ENCODE results near the gene CENPF. TPM values are rescaled to one million over a fixed set of nuclear protein-coding genes. Genes with fewer than 3 reads are reported as not detected.
A peak's percentile ranks its signal among the peaks of the same experiment; 100 is the strongest.

CENPF gene
- total and polyA plus RNA-seq, 2 of the 13 experiments (the other 11 are each of a cell fraction or from before 2014, with no cell fraction given): 14.7 to 84.9 TPM

DNA sequence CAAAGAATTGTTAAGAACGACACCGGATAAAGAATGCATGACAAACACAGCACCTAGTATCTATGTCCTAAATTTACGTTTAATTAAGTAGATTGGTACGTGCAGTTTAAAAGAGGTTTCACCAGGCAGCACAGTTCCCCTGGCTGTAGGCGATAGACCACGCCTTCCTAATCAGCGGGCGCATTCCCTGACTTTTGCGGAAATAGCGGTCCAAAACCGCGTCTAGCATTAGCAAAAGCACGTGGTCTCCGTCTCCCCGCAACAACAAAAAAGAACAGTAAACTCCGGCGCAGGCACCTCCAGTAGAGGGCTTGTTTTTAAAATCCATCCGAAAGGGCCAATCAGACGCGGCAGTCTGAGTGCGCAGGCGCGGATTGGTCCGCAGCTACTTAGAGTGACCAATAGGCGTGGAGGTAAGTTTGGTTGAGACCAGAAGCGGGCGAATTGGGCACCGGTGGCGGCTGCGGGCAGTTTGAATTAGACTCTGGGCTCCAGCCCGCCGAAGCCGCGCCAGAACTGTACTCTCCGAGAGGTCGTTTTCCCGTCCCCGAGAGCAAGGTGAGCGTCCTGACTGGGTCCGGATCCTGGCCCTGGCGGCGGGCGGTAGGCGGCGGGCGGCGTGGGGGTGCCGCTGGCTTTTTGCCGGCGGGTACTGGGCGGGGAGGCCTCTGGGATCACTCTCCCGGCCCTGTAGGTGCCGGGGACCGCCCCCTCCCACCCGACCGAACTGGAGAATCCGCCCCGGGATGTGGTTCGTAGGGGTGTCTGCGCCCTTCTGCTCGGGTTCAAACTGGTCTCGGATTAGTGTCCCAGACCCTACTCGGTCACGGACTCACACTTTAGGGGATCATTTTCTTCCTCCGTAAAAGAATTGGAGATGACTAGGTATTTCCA lies at the start of gene CENPF (continued):
- TF ChIP-seq ZNF263 (CRISPR knock-in tag; IDR thresholded peaks at IDR 0.05) (peak; percentile 59; the same call in 1 of the 2 replicates), FOXA1 (IDR thresholded peaks at IDR 0.05) (no peak), FOXA1 (CRISPR knock-in tag; IDR thresholded peaks at IDR 0.05) (no peak), NFYB (CRISPR knock-in tag; IDR thresholded peaks at IDR 0.05) (peak; percentile 99), ZIK1 (CRISPR knock-in tag; IDR thresholded peaks at IDR 0.05; ENCODE audit: borderline replicate concordance, low read depth) (no peak), ZNF484 (CRISPR knock-in tag; IDR thresholded peaks at IDR 0.05; ENCODE audit: borderline replicate concordance, low read depth) (no peak), HOXA5 (CRISPR knock-in tag; IDR thresholded peaks at IDR 0.05) (peak; percentile 67; the same call in 1 of the 2 replicates), ZNF598 (CRISPR knock-in tag; IDR thresholded peaks at IDR 0.05; ENCODE audit: borderline replicate concordance) (no peak), ZNF33A (CRISPR knock-in tag; IDR thresholded peaks at IDR 0.05; ENCODE audit: borderline replicate concordance) (no peak; the same call in 1 of the 2 replicates), ZNF570 (CRISPR knock-in tag; IDR thresholded peaks at IDR 0.05; ENCODE audit: borderline replicate concordance) (no peak), CEBPG (CRISPR knock-in tag; IDR thresholded peaks at IDR 0.05) (no peak), ZNF747 (CRISPR knock-in tag; IDR thresholded peaks at IDR 0.05; ENCODE audit: borderline replicate concordance) (peak; percentile 54), TFAP4 (IDR thresholded peaks at IDR 0.05; ENCODE audit: borderline replicate concordance, low read depth) (peak; percentile 15; the same call in 1 of the 2 replicates), MAX (IDR thresholded peaks at IDR 0.05) (peak; percentile 98), ZNF577 (CRISPR knock-in tag; IDR thresholded peaks at IDR 0.05; ENCODE audit: borderline replicate concordance, low read depth) (no peak), MXD3 (CRISPR knock-in tag; IDR thresholded peaks at IDR 0.05) (peak; percentile 66)
- TF ChIP-seq, protein P1, sequence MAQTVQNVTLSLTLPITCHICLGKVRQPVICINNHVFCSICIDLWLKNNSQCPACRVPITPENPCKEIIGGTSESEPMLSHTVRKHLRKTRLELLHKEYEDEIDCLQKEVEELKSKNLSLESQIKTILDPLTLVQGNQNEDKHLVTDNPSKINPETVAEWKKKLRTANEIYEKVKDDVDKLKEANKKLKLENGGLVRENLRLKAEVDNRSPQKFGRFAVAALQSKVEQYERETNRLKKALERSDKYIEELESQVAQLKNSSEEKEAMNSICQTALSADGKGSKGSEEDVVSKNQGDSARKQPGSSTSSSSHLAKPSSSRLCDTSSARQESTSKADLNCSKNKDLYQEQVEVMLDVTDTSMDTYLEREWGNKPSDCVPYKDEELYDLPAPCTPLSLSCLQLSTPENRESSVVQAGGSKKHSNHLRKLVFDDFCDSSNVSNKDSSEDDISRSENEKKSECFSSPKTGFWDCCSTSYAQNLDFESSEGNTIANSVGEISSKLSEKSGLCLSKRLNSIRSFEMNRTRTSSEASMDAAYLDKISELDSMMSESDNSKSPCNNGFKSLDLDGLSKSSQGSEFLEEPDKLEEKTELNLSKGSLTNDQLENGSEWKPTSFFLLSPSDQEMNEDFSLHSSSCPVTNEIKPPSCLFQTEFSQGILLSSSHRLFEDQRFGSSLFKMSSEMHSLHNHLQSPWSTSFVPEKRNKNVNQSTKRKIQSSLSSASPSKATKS (CRISPR knock-in tag; IDR thresholded peaks at IDR 0.05): no peak
- TF ChIP-seq, protein P2, sequence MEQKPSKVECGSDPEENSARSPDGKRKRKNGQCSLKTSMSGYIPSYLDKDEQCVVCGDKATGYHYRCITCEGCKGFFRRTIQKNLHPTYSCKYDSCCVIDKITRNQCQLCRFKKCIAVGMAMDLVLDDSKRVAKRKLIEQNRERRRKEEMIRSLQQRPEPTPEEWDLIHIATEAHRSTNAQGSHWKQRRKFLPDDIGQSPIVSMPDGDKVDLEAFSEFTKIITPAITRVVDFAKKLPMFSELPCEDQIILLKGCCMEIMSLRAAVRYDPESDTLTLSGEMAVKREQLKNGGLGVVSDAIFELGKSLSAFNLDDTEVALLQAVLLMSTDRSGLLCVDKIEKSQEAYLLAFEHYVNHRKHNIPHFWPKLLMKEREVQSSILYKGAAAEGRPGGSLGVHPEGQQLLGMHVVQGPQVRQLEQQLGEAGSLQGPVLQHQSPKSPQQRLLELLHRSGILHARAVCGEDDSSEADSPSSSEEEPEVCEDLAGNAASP (CRISPR knock-in tag; IDR thresholded peaks at IDR 0.05; ENCODE audit: borderline replicate concordance): 0 out of 2 replicates have a peak, but pooled peaks have one; percentile 17
- TF ChIP-seq, protein P3, sequence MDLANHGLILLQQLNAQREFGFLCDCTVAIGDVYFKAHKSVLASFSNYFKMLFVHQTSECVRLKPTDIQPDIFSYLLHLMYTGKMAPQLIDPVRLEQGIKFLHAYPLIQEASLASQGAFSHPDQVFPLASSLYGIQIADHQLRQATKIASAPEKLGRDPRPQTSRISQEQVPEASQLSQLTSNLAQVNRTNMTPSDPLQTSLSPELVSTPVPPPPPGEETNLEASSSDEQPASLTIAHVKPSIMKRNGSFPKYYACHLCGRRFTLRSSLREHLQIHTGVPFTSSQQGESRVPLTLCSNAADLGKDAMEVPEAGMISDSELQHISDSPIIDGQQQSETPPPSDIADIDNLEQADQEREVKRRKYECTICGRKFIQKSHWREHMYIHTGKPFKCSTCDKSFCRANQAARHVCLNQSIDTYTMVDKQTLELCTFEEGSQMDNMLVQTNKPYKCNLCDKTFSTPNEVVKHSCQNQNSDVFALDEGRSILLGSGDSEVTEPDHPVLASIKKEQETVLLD (CRISPR knock-in tag; IDR thresholded peaks at IDR 0.05; ENCODE audit: low read depth): peak; percentile 90
- TF ChIP-seq, protein P4, sequence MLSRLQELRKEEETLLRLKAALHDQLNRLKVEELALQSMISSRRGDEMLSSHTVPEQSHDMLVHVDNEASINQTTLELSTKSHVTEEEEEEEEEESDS (CRISPR knock-in tag; IDR thresholded peaks at IDR 0.05; ENCODE audit: borderline replicate concordance): peak; percentile 91
